ENCODE results near the gene NUP98. TPM values are rescaled to one million over a fixed set of nuclear protein-coding genes. Genes with fewer than 3 reads are reported as not detected.

The NUP98 gene
- total RNA-seq, 1 experiment from 2014 or later: 82.4 TPM

- POLR2A ChIA-PET (ENCODE audit: low non-redundant PET): no interaction called here
- no TSS peak for BruUV-seq (replicated peaks)
- intact Hi-C loops (cut with micrococcal nuclease; ENCODE audit: unreplicated experiment): no loop called here
- no peaks in the 10 kb centered on the region for H3K4me1 ChIP-seq (ENCODE audit: insufficient read depth, low read length, poor library complexity, severe bottlenecking)
- CTCF ChIA-PET: no interaction called here
- H3K27ac ChIP-seq (ENCODE audit: low read depth, low read length, poor library complexity, severe bottlenecking): no peak overlapping the region
- H3K4me3 ChIP-seq (ENCODE audit: low read depth, low read length, poor library complexity, severe bottlenecking): no peak overlapping the region
- DNase-seq (ENCODE audit: low spot score): no peak
- TF ChIP-seq CTCF (conservative IDR thresholded peaks at IDR 0.05; ENCODE audit: low read depth, low read length): no peak
- TF ChIP-seq EZH2 (IDR thresholded peaks at IDR 0.05; ENCODE audit: borderline replicate concordance, low read depth, low read length, poor library complexity, severe bottlenecking): no peak
- H3K9me3 ChIP-seq (ENCODE audit: low read depth, low read length, poor library complexity, severe bottlenecking): no peaks in the 10 kb centered on the region
- H3K27me3 ChIP-seq (replicated peaks; ENCODE audit: insufficient read depth, low read depth, low read length, poor library complexity): no peaks in the 10 kb centered on the region
- peaks cover 47% of the 10 kb centered on the region for H3K36me3 ChIP-seq (ENCODE audit: insufficient read depth, low read length, poor library complexity, severe bottlenecking)
Observed at GRCh38 chr11:3738241-3738640, 59.1 kb downstream of the NUP98 start.

GRCh38 chr11:3737386-3737933 lies 59.9 kb downstream of the NUP98 start:
- BruUV-seq (replicated peaks): no TSS peak
- CTCF ChIA-PET: no interaction called here
- POLR2A ChIA-PET (ENCODE audit: low non-redundant PET): no interaction called here
- no peak overlapping the region for H3K27ac ChIP-seq (ENCODE audit: low read depth, low read length, poor library complexity, severe bottlenecking)
- peaks cover 47% of the 10 kb centered on the region for H3K36me3 ChIP-seq (ENCODE audit: insufficient read depth, low read length, poor library complexity, severe bottlenecking)
- intact Hi-C loops (cut with micrococcal nuclease; ENCODE audit: unreplicated experiment): no loop called here
- no peak for TF ChIP-seq EZH2 (IDR thresholded peaks at IDR 0.05; ENCODE audit: borderline replicate concordance, low read depth, low read length, poor library complexity, severe bottlenecking)
- no peak for TF ChIP-seq CTCF (conservative IDR thresholded peaks at IDR 0.05; ENCODE audit: low read depth, low read length)
- no peak overlapping the region for H3K4me3 ChIP-seq (ENCODE audit: low read depth, low read length, poor library complexity, severe bottlenecking)
- no peaks in the 10 kb centered on the region for H3K9me3 ChIP-seq (ENCODE audit: low read depth, low read length, poor library complexity, severe bottlenecking)
- H3K4me1 ChIP-seq (ENCODE audit: insufficient read depth, low read length, poor library complexity, severe bottlenecking): no peaks in the 10 kb centered on the region
- no peak for DNase-seq (ENCODE audit: low spot score)
- H3K27me3 ChIP-seq (replicated peaks; ENCODE audit: insufficient read depth, low read depth, low read length, poor library complexity): no peaks in the 10 kb centered on the region

- TF ChIP-seq EZH2 (IDR thresholded peaks at IDR 0.05; ENCODE audit: borderline replicate concordance, low read depth, low read length, poor library complexity, severe bottlenecking) (no peak), CTCF (conservative IDR thresholded peaks at IDR 0.05; ENCODE audit: low read depth, low read length) (no peak)
- Histone ChIP-seq H3K4me3 (ENCODE audit: low read depth, low read length, poor library complexity, severe bottlenecking) (no peak overlapping the region), H3K27me3 (replicated peaks; ENCODE audit: insufficient read depth, low read depth, low read length, poor library complexity) (no peaks in the 10 kb centered on the region), H3K27ac (ENCODE audit: low read depth, low read length, poor library complexity, severe bottlenecking) (no peak overlapping the region), H3K36me3 (ENCODE audit: insufficient read depth, low read length, poor library complexity, severe bottlenecking) (peaks cover 48% of the 10 kb centered on the region), H3K4me1 (ENCODE audit: insufficient read depth, low read length, poor library complexity, severe bottlenecking) (no peaks in the 10 kb centered on the region), H3K9me3 (ENCODE audit: low read depth, low read length, poor library complexity, severe bottlenecking) (no peaks in the 10 kb centered on the region)
- CTCF ChIA-PET: no interaction called here
- POLR2A ChIA-PET (ENCODE audit: low non-redundant PET): no interaction called here
- no peak for DNase-seq (ENCODE audit: low spot score)
- BruUV-seq (replicated peaks): no TSS peak
- intact Hi-C loops (cut with micrococcal nuclease; ENCODE audit: unreplicated experiment): no loop called here
Observed at GRCh38 chr11:3736816-3737215, 60.5 kb downstream of the NUP98 start.

Measured in A673 (cell line).